ENCODE results near the gene CHL1. TPM values are rescaled to one million over a fixed set of nuclear protein-coding genes. Genes with fewer than 3 reads are reported as not detected.

Gene CHL1
- total and polyA plus RNA-seq, 4 donors: 0.08 to 11.7 (median 7.0) TPM; not detected in 1

GRCh38 chr3:435161-435560 lies 238.6 kb downstream of the CHL1 start:
- H3K36me3 ChIP-seq (ENCODE audit: control insufficient read depth in 1 of 2, insufficient read depth in 2 of 2, low read length in 1 of 2): no peaks in the 10 kb centered on the region
- no peaks in the 10 kb centered on the region for H3K27me3 ChIP-seq (ENCODE audit: control insufficient read depth in 1 of 2, insufficient read depth in 2 of 2, low read length in 1 of 2)
- no peak overlapping the region for H3K27ac ChIP-seq (ENCODE audit: low read depth in 1 of 2, low read length in 2 of 2)
- ATAC-seq (ENCODE audit: low FRiP score): no peak
- 70% methylated on average over 3 of the region's 3 CpGs for WGBS, 2 donors
- no peaks in the 10 kb centered on the region for H3K4me1 ChIP-seq (ENCODE audit: control insufficient read depth in 1 of 2, insufficient read depth in 2 of 2, low read length in 2 of 2)
- no peak overlapping the region for H3K4me3 ChIP-seq (ENCODE audit: low read length in 2 of 2)
- DNase-seq: no peak
- no peaks in the 10 kb centered on the region for H3K9me3 ChIP-seq (ENCODE audit: control insufficient read depth, low read length)
- intact Hi-C loops (cut with DNase I): no loop called here

- no peak for ATAC-seq (ENCODE audit: low FRiP score)
- intact Hi-C loops (cut with DNase I): no loop called here
Measured at GRCh38 chr3:436053-436452, 239.5 kb downstream of the CHL1 start.

GRCh38 chr3:440826-441225 lies 244.3 kb downstream of the CHL1 start:
- H3K36me3 ChIP-seq (ENCODE audit: control insufficient read depth in 1 of 2, insufficient read depth in 2 of 2, low read length in 1 of 2): no peaks in the 10 kb centered on the region
- intact Hi-C loops (cut with DNase I): no loop called here
- peaks cover 6% of the 10 kb centered on the region for H3K9me3 ChIP-seq (ENCODE audit: control insufficient read depth, low read length)
- H3K4me1 ChIP-seq (ENCODE audit: control insufficient read depth in 1 of 2, insufficient read depth in 2 of 2, low read length in 2 of 2): no peaks in the 10 kb centered on the region
- H3K27ac ChIP-seq (ENCODE audit: low read depth in 1 of 2, low read length in 2 of 2): no peak overlapping the region
- H3K27me3 ChIP-seq (ENCODE audit: control insufficient read depth in 1 of 2, insufficient read depth in 2 of 2, low read length in 1 of 2): no peaks in the 10 kb centered on the region
- 81% methylated on average over 5 of the region's 5 CpGs for WGBS, 2 donors
- ATAC-seq (ENCODE audit: low FRiP score) (no peak), DNase-seq (no peak)
- H3K4me3 ChIP-seq (ENCODE audit: low read length in 2 of 2): no peak overlapping the region

More at GRCh38 chr3:436053-436452, 239.5 kb downstream of the CHL1 start:
- no peak for DNase-seq
- H3K9me3 ChIP-seq (ENCODE audit: control insufficient read depth, low read length): no peaks in the 10 kb centered on the region
- H3K4me1 ChIP-seq (ENCODE audit: control insufficient read depth in 1 of 2, insufficient read depth in 2 of 2, low read length in 2 of 2): no peaks in the 10 kb centered on the region
- no peaks in the 10 kb centered on the region for H3K36me3 ChIP-seq (ENCODE audit: control insufficient read depth in 1 of 2, insufficient read depth in 2 of 2, low read length in 1 of 2)
- 32 to 39% methylated on average over 2 of the region's 2 CpGs for WGBS, 2 donors
- no peaks in the 10 kb centered on the region for H3K27me3 ChIP-seq (ENCODE audit: control insufficient read depth in 1 of 2, insufficient read depth in 2 of 2, low read length in 1 of 2)
- no peak overlapping the region for H3K4me3 ChIP-seq (ENCODE audit: low read length in 2 of 2)
- H3K27ac ChIP-seq (ENCODE audit: low read depth in 1 of 2, low read length in 2 of 2): no peak overlapping the region

GRCh38 chr3:445960-446359 lies 249.4 kb downstream of the CHL1 start:
- no peaks in the 10 kb centered on the region for H3K4me1 ChIP-seq (ENCODE audit: control insufficient read depth in 1 of 2, insufficient read depth in 2 of 2, low read length in 2 of 2)
- intact Hi-C loops (cut with DNase I): no loop called here
- H3K9me3 ChIP-seq (ENCODE audit: control insufficient read depth, low read length): peaks cover 6% of the 10 kb centered on the region
- DNase-seq (no peak), ATAC-seq (ENCODE audit: low FRiP score) (no peak)
- no peak overlapping the region for H3K4me3 ChIP-seq (ENCODE audit: low read length in 2 of 2)
- H3K27me3 ChIP-seq (ENCODE audit: control insufficient read depth in 1 of 2, insufficient read depth in 2 of 2, low read length in 1 of 2): no peaks in the 10 kb centered on the region
- no peaks in the 10 kb centered on the region for H3K36me3 ChIP-seq (ENCODE audit: control insufficient read depth in 1 of 2, insufficient read depth in 2 of 2, low read length in 1 of 2)
- WGBS, 2 donors: 93% methylated on average over 2 of the region's 2 CpGs
- H3K27ac ChIP-seq (ENCODE audit: low read depth in 1 of 2, low read length in 2 of 2): no peak overlapping the region

- Histone ChIP-seq H3K4me1 (ENCODE audit: control insufficient read depth in 1 of 2, insufficient read depth in 2 of 2, low read length in 2 of 2) (no peaks in the 10 kb centered on the region), H3K4me3 (ENCODE audit: low read length in 2 of 2) (no peak overlapping the region), H3K27ac (ENCODE audit: low read depth in 1 of 2, low read length in 2 of 2) (no peak overlapping the region), H3K36me3 (ENCODE audit: control insufficient read depth in 1 of 2, insufficient read depth in 2 of 2, low read length in 1 of 2) (no peaks in the 10 kb centered on the region), H3K27me3 (ENCODE audit: control insufficient read depth in 1 of 2, insufficient read depth in 2 of 2, low read length in 1 of 2) (no peaks in the 10 kb centered on the region), H3K9me3 (ENCODE audit: control insufficient read depth, low read length) (peaks cover 5% of the 10 kb centered on the region)
- no peak for DNase-seq
- ATAC-seq (ENCODE audit: low FRiP score): no peak
- 95 to 97% methylated on average over 5 of the region's 5 CpGs for WGBS, 2 donors
- intact Hi-C loops (cut with DNase I): no loop called here
Measured at GRCh38 chr3:447671-448070, 251.1 kb downstream of the CHL1 start.

- intact Hi-C loops (cut with DNase I): no loop called here
- 91 to 95% methylated on average over 4 of the region's 4 CpGs for WGBS, 2 donors
- Histone ChIP-seq H3K27ac (ENCODE audit: low read depth in 1 of 2, low read length in 2 of 2) (no peak overlapping the region), H3K27me3 (ENCODE audit: control insufficient read depth in 1 of 2, insufficient read depth in 2 of 2, low read length in 1 of 2) (no peaks in the 10 kb centered on the region), H3K36me3 (ENCODE audit: control insufficient read depth in 1 of 2, insufficient read depth in 2 of 2, low read length in 1 of 2) (no peaks in the 10 kb centered on the region), H3K4me1 (ENCODE audit: control insufficient read depth in 1 of 2, insufficient read depth in 2 of 2, low read length in 2 of 2) (peaks cover 0 to 3% of the 10 kb centered on the region in 2 donors), H3K4me3 (ENCODE audit: low read length in 2 of 2) (no peak overlapping the region), H3K9me3 (ENCODE audit: control insufficient read depth, low read length) (peaks cover 2% of the 10 kb centered on the region)
- ATAC-seq (ENCODE audit: low FRiP score): no peak
- no peak for DNase-seq
Measured at GRCh38 chr3:449711-450110, 253.1 kb downstream of the CHL1 start.

GRCh38 chr3:452221-452620 lies 255.7 kb downstream of the CHL1 start:
- H3K4me1 ChIP-seq (ENCODE audit: control insufficient read depth in 1 of 2, insufficient read depth in 2 of 2, low read length in 2 of 2): peaks cover 0 to 10% of the 10 kb centered on the region in 2 donors
- H3K4me3 ChIP-seq (ENCODE audit: low read length in 2 of 2): no peak overlapping the region
- intact Hi-C loops (cut with DNase I): no loop called here
- no peaks in the 10 kb centered on the region for H3K27me3 ChIP-seq (ENCODE audit: control insufficient read depth in 1 of 2, insufficient read depth in 2 of 2, low read length in 1 of 2)
- 87 to 91% methylated on average over 2 of the region's 2 CpGs for WGBS, 2 donors
- DNase-seq: no peak
- no peaks in the 10 kb centered on the region for H3K36me3 ChIP-seq (ENCODE audit: control insufficient read depth in 1 of 2, insufficient read depth in 2 of 2, low read length in 1 of 2)
- no peaks in the 10 kb centered on the region for H3K9me3 ChIP-seq (ENCODE audit: control insufficient read depth, low read length)
- no peak for ATAC-seq (ENCODE audit: low FRiP score)
- H3K27ac ChIP-seq (ENCODE audit: low read depth in 1 of 2, low read length in 2 of 2): no peak overlapping the region

GRCh38 chr3:453106-453505 lies 256.5 kb downstream of the CHL1 start:
- DNase-seq (no peak), ATAC-seq (ENCODE audit: low FRiP score) (no peak)
- Histone ChIP-seq H3K36me3 (ENCODE audit: control insufficient read depth in 1 of 2, insufficient read depth in 2 of 2, low read length in 1 of 2) (no peaks in the 10 kb centered on the region), H3K27me3 (ENCODE audit: control insufficient read depth in 1 of 2, insufficient read depth in 2 of 2, low read length in 1 of 2) (no peaks in the 10 kb centered on the region), H3K27ac (ENCODE audit: low read depth in 1 of 2, low read length in 2 of 2) (no peak overlapping the region), H3K4me3 (ENCODE audit: low read length in 2 of 2) (no peak overlapping the region), H3K9me3 (ENCODE audit: control insufficient read depth, low read length) (no peaks in the 10 kb centered on the region), H3K4me1 (ENCODE audit: control insufficient read depth in 1 of 2, insufficient read depth in 2 of 2, low read length in 2 of 2) (peaks cover 0 to 10% of the 10 kb centered on the region in 2 donors)
- intact Hi-C loops (cut with DNase I): no loop called here
- WGBS, 2 donors: 95 to 97% methylated on average over 4 of the region's 4 CpGs

GRCh38 chr3:454986-455385 lies 258.4 kb downstream of the CHL1 start:
- H3K27ac ChIP-seq (ENCODE audit: low read depth in 1 of 2, low read length in 2 of 2): no peak overlapping the region
- ATAC-seq (ENCODE audit: low FRiP score) (no peak), DNase-seq (no peak)
- no peak overlapping the region for H3K4me3 ChIP-seq (ENCODE audit: low read length in 2 of 2)
- intact Hi-C loops (cut with DNase I): no loop called here
- WGBS, 2 donors: 1 to 5% methylated on average over 2 of the region's 2 CpGs
- no peaks in the 10 kb centered on the region for H3K36me3 ChIP-seq (ENCODE audit: control insufficient read depth in 1 of 2, insufficient read depth in 2 of 2, low read length in 1 of 2)
- no peaks in the 10 kb centered on the region for H3K27me3 ChIP-seq (ENCODE audit: control insufficient read depth in 1 of 2, insufficient read depth in 2 of 2, low read length in 1 of 2)
- H3K4me1 ChIP-seq (ENCODE audit: control insufficient read depth in 1 of 2, insufficient read depth in 2 of 2, low read length in 2 of 2): peaks cover 0 to 10% of the 10 kb centered on the region in 2 donors
- no peaks in the 10 kb centered on the region for H3K9me3 ChIP-seq (ENCODE audit: control insufficient read depth, low read length)
